Stimulated activated CD8-positive, alpha-beta memory T cell treated with anti-CD3 and anti-CD28 coated beads, Interleukin-7, amount 100 ng/mL, for 1 hour (primary cell): Measurements from ENCODE around the gene MXRA8.

Experiments
- DNase-seq, 2 donors: peaks; one replicate each; pipeline ENCODE4 v3.0.0-alpha.2; 2020; ENCODE audit warnings: low read depth in 2 of 2

Gene MXRA8

DNA sequence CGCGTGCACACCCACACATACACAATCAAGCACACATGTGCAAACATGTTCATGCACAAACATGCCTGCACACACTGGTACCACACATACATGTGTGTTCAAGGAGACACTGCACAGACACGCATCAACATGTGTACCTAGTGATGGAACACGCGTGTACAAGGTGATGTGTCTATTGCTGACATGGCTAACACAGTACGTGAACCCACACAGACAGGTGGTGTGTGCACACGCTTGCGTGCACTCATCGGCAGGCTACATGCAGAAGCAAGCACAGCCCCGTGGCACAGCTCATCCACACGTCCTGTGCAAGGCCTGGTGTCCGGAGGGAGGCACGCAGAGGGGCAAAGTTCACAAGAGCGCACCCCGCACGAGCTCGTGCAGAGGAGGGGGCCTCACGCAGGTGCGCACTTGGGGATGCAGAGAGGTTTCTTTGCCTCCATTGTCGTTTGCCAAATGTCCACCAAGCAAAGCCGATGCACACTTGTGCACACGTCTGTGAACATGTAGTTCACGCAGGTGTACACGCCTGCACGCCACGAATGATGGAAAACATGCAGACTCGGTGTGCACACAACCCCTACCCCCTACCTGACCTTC, 51.6 kb downstream of the MXRA8 start:
- DNase-seq = no peak

GRCh38 chr1:1306070-1306660, 52.2 kb downstream of the MXRA8 start:
- DNase-seq = no peak

- peak; percentile 54 to 58 for DNase-seq
These were observed 52.9 kb downstream of the MXRA8 start for GRCh38 chr1:1305300-1306069.

DNA sequence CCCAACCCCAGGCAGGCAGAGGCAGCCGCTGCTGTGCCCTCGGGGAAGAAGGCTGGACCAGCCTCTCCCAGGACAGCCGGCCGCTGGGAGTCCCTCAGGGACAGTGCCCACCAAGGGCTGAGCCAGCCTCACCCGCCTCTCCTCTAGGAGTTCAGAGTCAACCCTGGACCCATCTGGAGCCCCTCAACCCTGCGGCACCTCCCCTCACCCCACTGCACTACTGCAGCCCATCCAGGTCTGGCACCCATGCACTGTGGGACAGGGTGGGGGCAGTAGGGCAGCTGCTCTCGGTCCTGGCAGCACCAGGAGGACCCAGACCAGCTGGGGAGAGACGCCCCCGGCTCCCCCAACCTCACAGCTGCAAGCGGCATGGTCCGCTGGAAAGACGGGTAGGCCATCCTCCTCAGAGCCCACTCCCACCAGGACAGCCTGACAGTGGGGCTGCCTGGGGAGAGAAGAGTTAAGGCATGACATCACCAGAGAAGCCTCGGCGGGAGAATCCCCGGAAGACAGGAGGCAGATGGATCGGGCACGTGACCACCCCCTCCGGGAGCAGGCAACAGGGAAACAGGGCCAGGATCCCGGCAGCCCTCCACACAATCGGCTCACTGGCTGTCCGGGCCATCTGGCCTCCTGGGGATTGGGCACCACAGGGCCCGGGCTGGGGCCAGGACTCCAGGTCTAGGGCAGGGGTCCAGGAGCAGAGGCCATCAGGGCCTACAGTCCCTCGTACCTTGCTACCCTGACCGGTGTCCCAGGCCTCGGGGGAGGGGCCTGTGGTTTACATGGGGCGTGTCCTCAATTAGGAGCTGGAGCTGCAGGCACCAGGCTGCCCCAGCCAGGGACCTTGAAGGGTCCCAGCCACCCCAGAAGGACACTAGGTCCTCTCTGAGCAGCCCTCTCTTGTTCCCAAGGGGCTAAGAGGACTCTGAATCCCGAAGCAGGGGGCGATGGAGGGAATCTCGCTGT, 53.7 kb downstream of the MXRA8 start:
- no peak for DNase-seq

DNA sequence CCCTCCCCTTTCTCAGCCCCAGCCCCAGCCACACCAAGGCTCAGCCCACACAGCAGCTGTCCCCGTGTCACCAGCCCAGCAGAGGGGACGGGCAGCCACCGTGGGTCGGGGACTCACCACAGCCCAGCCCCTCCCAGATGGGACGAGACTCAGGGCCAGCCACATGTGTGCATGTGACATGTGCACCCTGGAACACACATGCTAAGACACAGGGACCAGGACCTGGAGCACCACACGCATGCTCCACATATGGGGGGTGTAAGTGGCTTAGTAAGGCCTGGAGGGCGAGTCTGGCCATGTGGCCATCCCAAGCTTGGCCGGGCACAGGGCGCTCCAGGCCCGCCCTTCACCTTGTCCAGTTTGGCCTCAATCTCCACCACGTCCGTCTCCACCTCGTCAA, 54.6 kb downstream of the MXRA8 start:
- no peak for DNase-seq

DNA sequence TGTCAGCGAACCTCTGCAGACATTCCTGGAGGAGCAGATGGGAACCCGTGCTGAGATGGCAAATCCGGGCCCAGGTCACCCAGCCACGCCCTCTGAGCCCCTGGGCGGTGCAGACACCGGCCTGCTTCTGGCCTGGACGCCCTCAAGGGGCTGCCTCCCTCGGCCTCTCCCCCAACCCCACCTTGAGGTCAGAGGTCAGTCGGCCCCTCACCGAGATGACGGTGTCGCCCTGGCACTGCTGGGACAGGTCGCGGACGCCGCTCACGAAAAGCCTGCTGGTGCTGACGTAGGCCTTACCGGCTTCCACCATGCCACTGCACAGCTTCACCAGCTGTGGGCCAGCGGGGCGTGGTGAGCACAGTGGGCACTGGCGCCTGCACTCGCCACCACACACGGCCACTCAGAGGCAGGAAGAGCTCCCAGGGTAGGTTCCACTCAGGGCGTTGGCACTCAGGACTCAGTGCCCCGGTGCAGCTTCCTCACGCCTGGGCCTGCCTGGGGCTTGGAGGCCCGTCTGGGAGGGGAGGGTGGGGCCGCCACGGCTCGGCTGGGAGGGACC, 55.3 kb downstream of the MXRA8 start:
- no peak for DNase-seq
